Middle frontal gyrus (tissue), 1 donor: Measurements from ENCODE around the gene AOPEP.
"Not testable (repeated sequence)": the region's sequence is repeated elsewhere in the genome, so short reads cannot be mapped to it uniquely, and the experiment has no call there.

Source experiments
- DNase-seq: peaks from one replicate; pipeline ENCODE4 v3.0.0-alpha.2; 2015; ENCODE audit warnings: low spot score; ENCODE audit errors: extremely low spot score

Gene AOPEP

DNA sequence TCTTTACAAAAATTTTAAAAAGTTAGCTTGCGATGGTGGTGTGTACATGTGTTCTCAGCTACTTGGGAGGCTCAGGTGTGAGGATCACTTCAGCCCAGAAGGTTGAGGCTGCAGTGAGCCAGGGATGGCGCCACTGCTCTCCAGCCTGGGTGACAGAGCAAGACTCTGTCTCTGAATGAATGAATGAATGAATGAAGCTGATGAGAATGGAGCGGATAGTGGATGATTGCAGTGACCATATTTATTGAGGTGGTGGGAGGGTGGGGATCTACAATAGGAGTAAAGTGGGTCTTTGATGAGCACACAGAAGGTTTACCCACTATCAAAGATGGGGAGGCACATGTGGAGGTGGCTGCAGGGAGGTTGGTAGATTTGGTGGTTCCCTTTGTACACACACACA, 120.2 kb downstream of the AOPEP start:
- DNase-seq: no peak

GRCh38 chr9:94847486-94847885, 121.0 kb downstream of the AOPEP start:
- DNase-seq: no peak

GRCh38 chr9:94848791-94849190, 122.3 kb downstream of the AOPEP start:
- DNase-seq: not testable (repeated sequence)

GRCh38 chr9:94850540-94851434, 124.3 kb downstream of the AOPEP start:
- no peak for DNase-seq

- no peak for DNase-seq
Measured at GRCh38 chr9:94851467-94851866, 125.0 kb downstream of the AOPEP start.

GRCh38 chr9:94851892-94852291, 125.4 kb downstream of the AOPEP start:
- DNase-seq: no peak

DNA sequence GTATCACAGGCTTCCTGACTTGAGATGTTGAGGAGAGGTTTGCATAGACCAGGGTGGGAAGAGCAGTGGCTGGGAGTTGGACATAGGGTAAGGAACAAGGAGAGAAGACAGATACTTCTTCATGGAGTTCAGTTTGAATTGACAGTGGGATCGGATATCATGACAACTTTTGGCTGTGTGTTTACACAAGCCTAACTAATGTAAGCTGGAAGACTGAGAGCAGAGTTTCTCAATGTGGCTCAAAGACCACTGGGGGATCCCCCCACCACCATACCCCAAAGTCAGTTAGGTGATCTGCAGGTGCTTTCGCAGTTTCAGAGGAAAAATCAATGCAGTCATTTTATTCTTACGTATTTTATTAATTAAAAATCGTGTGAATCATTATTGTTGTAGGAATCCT, 125.9 kb downstream of the AOPEP start:
- no peak for DNase-seq

DNA sequence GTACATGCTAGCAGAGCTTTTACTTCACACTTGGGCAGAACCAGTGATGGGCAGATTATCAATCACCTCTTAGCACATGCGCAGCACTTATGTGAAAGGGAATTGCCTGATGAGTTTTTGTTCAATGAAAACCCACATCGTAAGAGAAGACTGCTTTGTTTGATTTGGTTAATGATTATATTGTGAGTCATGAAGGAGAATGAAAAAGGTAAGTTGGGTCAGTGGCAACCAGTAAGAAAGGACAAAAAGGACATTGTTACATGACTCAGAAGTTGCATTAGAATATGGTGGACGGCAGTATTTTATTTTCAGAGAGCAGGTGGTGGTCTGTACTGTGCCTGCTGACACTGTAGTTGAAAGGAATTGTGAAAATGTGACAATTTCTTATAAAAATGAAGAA, 127.4 kb downstream of the AOPEP start:
- no peak for DNase-seq

DNA sequence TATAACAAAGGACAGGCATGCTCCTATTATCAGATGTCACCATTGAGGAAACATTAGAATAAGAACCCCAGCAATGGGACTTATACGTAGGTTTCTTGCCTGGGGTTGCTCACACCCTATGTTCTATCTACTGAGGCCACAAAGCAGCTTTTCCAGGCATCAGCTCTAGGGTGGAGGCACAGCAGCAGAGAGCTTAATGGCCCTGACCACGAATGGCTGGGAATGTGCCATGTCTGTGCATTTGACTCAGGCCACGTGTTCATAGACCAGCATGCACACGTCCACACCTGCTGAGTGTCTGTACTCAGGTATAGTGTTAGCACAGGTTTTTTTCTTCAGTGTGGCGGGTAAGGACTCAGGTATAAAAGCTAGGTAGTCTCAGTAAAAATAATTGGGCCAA, 129.4 kb downstream of the AOPEP start:
- no peak for DNase-seq

- no peak for DNase-seq
Measured at GRCh38 chr9:94857791-94858190, 131.3 kb downstream of the AOPEP start.

- DNase-seq: no peak
Measured at GRCh38 chr9:94859226-94859625, 132.7 kb downstream of the AOPEP start.

DNA sequence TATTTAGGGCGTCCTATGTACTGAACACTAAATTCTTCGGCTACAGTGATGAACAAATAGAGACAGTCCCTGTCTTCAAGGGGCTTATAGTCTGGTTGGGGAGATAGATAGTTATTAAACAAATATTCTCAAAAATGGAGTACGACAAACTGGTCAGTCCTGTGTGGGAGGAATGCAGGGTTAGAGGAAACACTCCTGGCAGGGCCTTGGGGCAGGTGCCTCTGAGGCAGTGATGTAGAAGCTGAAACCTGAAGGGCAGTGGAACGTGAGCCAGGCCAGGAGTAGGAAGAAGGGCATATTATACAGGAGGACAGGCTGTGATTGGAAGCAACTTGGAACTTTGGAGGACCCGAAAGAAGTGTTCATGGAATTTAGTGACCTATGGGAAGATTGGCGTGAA, 133.4 kb downstream of the AOPEP start:
- DNase-seq: no peak

DNA sequence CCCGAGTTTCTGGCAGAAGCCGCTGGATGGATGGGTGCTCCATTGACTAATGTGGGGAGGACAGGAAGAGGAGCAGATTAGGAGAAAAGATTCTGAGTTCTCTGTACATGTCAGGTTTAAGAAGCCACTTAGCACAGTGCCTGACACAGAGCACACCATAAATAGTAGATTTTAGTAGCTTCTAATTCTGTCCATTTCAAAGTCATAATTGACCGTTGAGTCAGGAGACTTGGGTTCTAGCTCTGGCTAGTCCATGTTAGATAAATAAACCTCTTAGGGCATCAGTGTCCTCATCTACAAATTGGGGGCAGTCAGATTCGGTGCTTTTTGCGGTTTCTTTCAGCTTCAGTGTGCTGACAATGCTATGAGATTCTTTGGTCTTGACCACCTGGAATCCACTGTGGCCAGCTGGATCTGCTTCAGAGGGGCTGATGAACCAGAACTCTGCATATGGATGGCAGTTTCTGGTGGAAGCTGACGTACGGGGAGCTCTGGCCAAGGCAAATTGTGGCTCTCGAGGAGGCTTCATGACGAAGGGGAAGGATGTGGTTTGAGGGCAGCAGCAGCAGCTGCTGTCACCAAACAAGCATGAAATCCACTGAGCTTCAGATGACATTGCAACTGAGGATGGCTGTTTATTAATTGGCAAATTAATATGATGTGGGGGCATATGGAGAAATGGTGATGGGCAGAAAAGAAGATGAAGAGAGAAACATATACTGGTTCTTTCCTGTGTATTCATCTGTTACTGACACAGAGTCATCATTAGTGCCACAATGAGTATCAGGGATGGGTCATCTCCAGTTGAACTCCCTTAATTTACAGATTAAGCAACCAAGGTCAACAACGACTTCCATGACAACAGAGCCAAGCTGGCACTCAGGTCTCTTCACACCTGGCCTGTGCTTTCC, 134.4 kb downstream of the AOPEP start:
- no peak for DNase-seq

DNA sequence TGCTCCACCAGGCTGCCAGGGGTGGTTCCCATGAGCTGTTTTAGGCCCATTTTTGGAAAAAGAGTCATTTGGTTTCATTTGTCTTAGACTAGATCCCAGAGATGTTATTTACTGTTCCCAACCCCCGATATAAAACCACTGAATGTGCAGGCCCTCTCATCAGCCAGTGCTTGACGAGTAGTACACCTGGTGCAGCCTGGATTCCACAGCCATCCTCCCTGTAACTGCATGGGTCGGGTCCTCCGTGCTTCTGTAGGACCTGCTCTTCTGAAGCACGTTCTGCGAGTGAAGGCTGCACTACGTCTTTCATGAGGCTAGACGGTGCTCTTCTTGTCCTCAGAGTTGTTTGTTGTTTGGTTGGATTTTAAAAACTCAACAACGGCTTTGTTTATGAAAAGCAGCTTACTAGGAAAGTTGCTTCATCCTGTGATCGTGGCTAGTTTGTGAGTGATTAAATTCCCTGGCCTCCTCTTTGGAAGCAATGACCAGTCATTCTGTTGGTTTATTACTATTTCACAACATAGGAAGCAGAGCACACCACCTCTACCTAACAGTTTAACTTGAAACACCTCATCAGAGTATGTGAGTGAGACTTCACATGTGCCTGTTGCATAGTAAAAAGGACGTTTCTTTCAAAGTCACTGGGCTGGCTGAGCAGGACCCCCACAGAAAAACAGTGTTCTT, 135.2 kb downstream of the AOPEP start:
- DNase-seq: no peak

DNA sequence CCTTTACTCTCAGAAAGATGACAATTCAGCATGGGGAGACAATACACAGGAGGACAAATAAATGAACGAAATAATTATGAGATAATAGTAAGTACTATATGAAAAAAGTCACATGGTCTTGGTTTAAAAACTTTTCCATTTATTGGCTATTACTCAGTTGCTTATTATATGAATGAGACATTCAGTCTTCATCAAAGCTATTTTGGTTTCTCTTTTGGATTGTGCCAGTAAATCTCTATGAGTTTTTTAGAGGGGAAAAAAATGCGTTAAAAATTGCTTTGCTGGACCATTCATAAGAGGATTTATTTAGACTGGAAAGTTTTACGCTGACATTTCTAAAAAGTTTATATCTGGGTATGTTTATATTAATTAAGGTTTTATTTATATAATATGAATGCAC, 137.7 kb downstream of the AOPEP start:
- DNase-seq: no peak

DNA sequence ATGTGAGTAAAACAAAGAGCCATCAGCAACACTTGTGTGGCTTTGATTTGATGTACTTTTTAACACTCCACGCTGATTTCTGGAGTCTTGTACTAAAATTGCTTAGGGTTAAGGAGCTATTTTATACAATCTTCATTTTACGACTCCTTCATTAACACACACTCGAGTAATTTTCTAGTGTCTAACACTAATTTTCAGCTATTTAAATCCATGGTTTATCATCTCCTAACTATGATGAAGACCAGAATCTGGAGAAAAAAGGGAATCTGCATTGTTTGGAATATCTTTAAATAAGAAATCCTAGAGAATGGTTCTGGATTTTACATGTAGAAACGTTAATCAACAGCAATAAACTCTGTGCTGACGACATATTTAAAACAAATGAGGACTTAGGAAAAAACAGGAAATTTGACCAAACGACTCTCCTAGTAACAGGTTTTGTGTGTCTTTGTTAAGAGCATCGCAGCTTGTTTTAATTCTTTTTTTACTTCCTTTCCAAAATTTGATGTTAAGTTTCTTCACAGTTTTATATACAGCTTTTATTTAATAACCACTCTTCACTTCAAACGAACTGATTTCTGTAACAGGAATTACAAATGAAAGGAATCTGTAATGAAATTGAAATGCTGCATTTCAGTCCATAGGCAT, 138.5 kb downstream of the AOPEP start:
- DNase-seq: no peak

GRCh38 chr9:94865582-94866452, 139.3 kb downstream of the AOPEP start:
- DNase-seq: no peak

DNA sequence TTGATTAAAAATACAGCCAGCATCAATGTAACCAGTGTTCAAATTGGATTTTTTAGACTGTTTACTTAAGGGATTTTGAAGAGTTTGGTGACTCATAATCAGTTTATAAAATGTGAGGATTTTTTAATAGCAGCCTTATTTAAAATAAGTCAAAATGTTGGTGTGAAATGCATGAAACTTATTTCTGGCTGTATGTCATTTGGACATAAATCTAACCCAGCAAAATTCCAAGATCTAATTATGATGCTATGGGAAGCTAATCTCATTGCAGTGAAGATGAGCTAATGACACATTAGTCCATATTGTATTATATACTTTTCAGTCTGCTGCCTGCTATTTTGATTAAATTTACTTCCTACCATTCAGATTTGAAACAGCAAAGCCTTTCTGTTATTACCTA, 140.3 kb downstream of the AOPEP start:
- DNase-seq: no peak

DNA sequence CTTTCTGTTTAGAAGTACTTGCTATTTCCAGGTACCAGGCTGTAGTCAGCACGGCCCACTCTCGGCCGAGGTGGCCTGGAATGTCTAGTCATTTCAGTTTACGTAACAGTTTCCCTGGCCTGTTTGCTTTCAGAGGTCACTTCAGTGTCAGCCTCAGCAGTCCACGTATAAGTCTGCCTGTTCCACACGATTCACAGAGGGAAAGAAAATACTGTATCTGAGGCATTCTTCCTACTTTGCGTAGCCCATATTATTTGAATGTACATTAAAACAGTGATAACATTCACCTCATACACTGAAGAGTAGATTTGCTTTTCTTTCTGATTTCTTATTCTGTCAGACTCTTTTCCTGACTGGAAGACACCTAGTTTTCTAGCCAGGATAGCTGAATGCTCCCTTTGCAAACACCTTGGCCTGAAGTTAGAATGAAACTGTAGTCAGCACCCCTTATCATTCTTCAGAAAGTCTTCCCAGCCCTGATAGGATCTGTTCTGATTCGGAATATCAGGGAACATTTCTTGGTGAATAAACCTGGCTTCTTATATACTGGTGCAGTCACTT, 140.9 kb downstream of the AOPEP start:
- no peak for DNase-seq

DNA sequence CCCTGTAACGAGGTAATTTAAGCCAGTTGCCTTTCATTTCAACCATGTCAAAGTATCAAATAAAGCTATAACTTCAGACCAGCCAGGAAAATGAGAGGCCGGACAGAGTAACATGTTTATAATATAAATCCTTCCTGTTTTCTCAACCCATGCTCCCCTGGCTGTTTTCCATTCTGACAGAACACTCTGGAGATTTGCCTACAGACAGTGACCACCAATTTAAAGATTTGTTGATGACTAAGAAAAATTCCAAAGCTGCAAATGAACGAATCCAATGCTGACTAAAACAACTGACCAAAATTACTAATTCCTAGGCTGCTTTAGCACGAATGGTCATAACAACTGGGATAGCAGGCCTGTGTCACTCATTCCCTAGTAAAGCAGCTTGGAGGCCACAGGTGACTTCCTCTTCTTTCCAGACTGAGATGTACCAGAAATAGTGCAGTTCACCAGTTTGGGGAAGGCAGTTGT, 141.4 kb downstream of the AOPEP start:
- no peak for DNase-seq
